GM12878 (cell line): ENCODE data around the gene GJA4. TPM values are rescaled to one million over a fixed set of nuclear protein-coding genes. Genes with fewer than 3 reads are reported as not detected.

ENCODE experiments used
- BCLAF1 ChIP-seq: fragments of 450-650 bp; IDR thresholded peaks from 2 replicates; pipeline ENCODE4 v1.6.1; 2017; ENCODE audit warnings: antibody characterized with exemption, mild to moderate bottlenecking, moderate library complexity
- CBX3 ChIP-seq: fragments of 200-600 bp; sonication (generic); IDR thresholded peaks from 2 replicates; pipeline ENCODE4 v1.6.1; 2016; ENCODE audit warnings: low read depth, borderline replicate concordance
- E2F4 ChIP-seq: IDR thresholded peaks from 2 replicates; pipeline ENCODE4 v1.6.1; 2012; ENCODE audit warnings: low read depth, low read length, improper control_type of control experiment
- EP300 ChIP-seq, 2 experiments: fragments of 150-350 bp in 1 of 2; IDR thresholded peaks; 2 replicates each; pipeline ENCODE4 v1.6.1; 2011 to 2012; ENCODE audit warnings: low read depth in 2 of 2, low read length in 2 of 2, borderline replicate concordance in 1 of 2, improper control_type of control experiment in 1 of 2, inconsistent platforms in 1 of 2; ENCODE audit not compliant: control insufficient read depth in 1 of 2
- EZH2 ChIP-seq: IDR thresholded peaks from 2 replicates; pipeline ENCODE4 v1.6.1; 2012; ENCODE audit warnings: low read depth, mild to moderate bottlenecking, control low read depth, inconsistent platforms, low read length, borderline replicate concordance; ENCODE audit not compliant: control insufficient read depth
- IRF5 ChIP-seq: fragments of 450-650 bp; IDR thresholded peaks from 2 replicates; pipeline ENCODE4 v1.6.1; 2017; ENCODE audit warnings: borderline replicate concordance
- MAX ChIP-seq: IDR thresholded peaks from 2 replicates; pipeline ENCODE4 v1.6.1; 2012; ENCODE audit warnings: low read depth, low read length, improper control_type of control experiment
- NFYA ChIP-seq: IDR thresholded peaks from 2 replicates; pipeline ENCODE4 v1.6.1; 2011; ENCODE audit warnings: low read depth, mild to moderate bottlenecking, low read length, improper control_type of control experiment, borderline replicate concordance
- ZBTB40 ChIP-seq: fragments of 450-650 bp; IDR thresholded peaks from 2 replicates; pipeline ENCODE4 v1.6.1; 2016; ENCODE audit warnings: mild to moderate bottlenecking, moderate library complexity, borderline replicate concordance
- ZNF217 ChIP-seq: fragments of 450-650 bp; IDR thresholded peaks from 2 replicates; pipeline ENCODE4 v1.6.1; 2017; ENCODE audit warnings: antibody characterized with exemption, mild to moderate bottlenecking
- ZNF687 ChIP-seq: fragments of 450-650 bp; IDR thresholded peaks from 2 replicates; pipeline ENCODE4 v1.6.1; 2017; ENCODE audit warnings: mild to moderate bottlenecking, moderate library complexity
- polyA plus RNA-seq, 11 experiments: library from polyadenylated mRNA; depleted of rRNA in 4 of 11; unstranded in 6 of 11; stranded (reverse) in 5 of 11; fragments of >200 nt; fragmentation: Nextera tagmentation in 4 of 11; fragmentation: Illumina TruSeq in 1 of 11; extraction: Ambion mirVana in 4 of 11; extraction: Trizol in 1 of 11; gene quantifications; 1 replicate in 1 of 11; 2 replicates in 10 of 11; pipeline versions ENCODE4 v1.2.1 to v1.2.3, GENCODE V29; 2011 to 2016; ENCODE audit warnings: inconsistent platforms in 2 of 11, missing spikeins in 2 of 11, low read depth in 1 of 11
- total RNA-seq, 4 experiments: library from RNA; depleted of rRNA in 3 of 4; stranded (reverse); fragments of >200 nt in 3 of 4; fragmentation: Illumina TruSeq in 1 of 4; extraction: Trizol in 1 of 4; gene quantifications; 2 replicates each; pipeline versions ENCODE4 v1.2.1 to v1.2.3, GENCODE V29; 2013 to 2021

The GJA4 gene
- total and polyA plus RNA-seq, 10 of the 15 experiments (the other 5 are each of a cell fraction or from before 2014, with no cell fraction given), result 0.09 to 0.18 TPM; not detected in 8

GRCh38 chr1:34806396-34806795 lies 13.6 kb downstream of the GJA4 start (continued):
- no peak for TF ChIP-seq IRF5
- TF ChIP-seq BCLAF1, result no peak
- no peak for TF ChIP-seq E2F4
- TF ChIP-seq ZNF687, result no peak
- TF ChIP-seq EZH2, result no peak
- TF ChIP-seq ZNF217, result no peak
- no peak for TF ChIP-seq NFYA
- no peak for TF ChIP-seq ZBTB40
- TF ChIP-seq CBX3, result no peak
- TF ChIP-seq EP300 (IDR thresholded peaks at IDR 0.05; ENCODE audit: borderline replicate concordance in 1 of 2, control insufficient read depth in 1 of 2, low read depth in 2 of 2, low read length in 2 of 2), result no peak
- no peak for TF ChIP-seq MAX
- TF ChIP-seq, all 136 proteins: peak for 0
